ENCODE results near the gene FAM118A.
"Not testable (repeated sequence)": the region's sequence is repeated elsewhere in the genome, so short reads cannot be mapped to it uniquely, and the experiment has no call there.

The FAM118A gene

GRCh38 chr22:45309422-45310227, at the start of gene FAM118A:
Gene FAM118A, plus strand, starts transcription at chr22:45309934. Its CDS starts 12,446 bp downstream, at chr22:45322380.
- DNase-seq (ENCODE audit: low read depth in 3 of 3, low spot score in 1 of 3), result peak; percentile 89 to 99 (median 99)

GRCh38 chr22:45260395-45260759, 49.4 kb upstream of the FAM118A start:
- not testable (repeated sequence) for DNase-seq (ENCODE audit: low read depth in 3 of 3, low spot score in 1 of 3)

- DNase-seq (ENCODE audit: low read depth in 3 of 3, low spot score in 1 of 3), result no peak
Observed at GRCh38 chr22:45261407-45262088, 48.2 kb upstream of the FAM118A start.

- DNase-seq (ENCODE audit: low read depth in 3 of 3, low spot score in 1 of 3), result no peak
Observed at GRCh38 chr22:45262195-45262930, 47.4 kb upstream of the FAM118A start.

- no peak for DNase-seq (ENCODE audit: low read depth in 3 of 3, low spot score in 1 of 3)
Observed at GRCh38 chr22:45262931-45263462, 46.7 kb upstream of the FAM118A start.

GRCh38 chr22:45263463-45264269, 46.1 kb upstream of the FAM118A start:
- no peak for DNase-seq (ENCODE audit: low read depth in 3 of 3, low spot score in 1 of 3)

- no peak for DNase-seq (ENCODE audit: low read depth in 3 of 3, low spot score in 1 of 3)
Observed at GRCh38 chr22:45265535-45265934, 44.2 kb upstream of the FAM118A start.

- DNase-seq (ENCODE audit: low read depth in 3 of 3, low spot score in 1 of 3), result no peak
Observed at GRCh38 chr22:45268167-45268957, 41.4 kb upstream of the FAM118A start.

- DNase-seq (ENCODE audit: low read depth in 3 of 3, low spot score in 1 of 3), result peak; percentile 77 to 89 (median 89)
Observed at GRCh38 chr22:45268958-45269844, 40.5 kb upstream of the FAM118A start.

- DNase-seq (ENCODE audit: low read depth in 3 of 3, low spot score in 1 of 3), result no peak
Observed at GRCh38 chr22:45270095-45271020, 39.4 kb upstream of the FAM118A start.

GRCh38 chr22:45271667-45272201, 38.0 kb upstream of the FAM118A start:
- DNase-seq (ENCODE audit: low read depth in 3 of 3, low spot score in 1 of 3), result no peak

- DNase-seq (ENCODE audit: low read depth in 3 of 3, low spot score in 1 of 3), result no peak
Observed at GRCh38 chr22:45272498-45272897, 37.2 kb upstream of the FAM118A start.

GRCh38 chr22:45273452-45274075, 36.2 kb upstream of the FAM118A start:
- DNase-seq (ENCODE audit: low read depth in 3 of 3, low spot score in 1 of 3), result no peak

GRCh38 chr22:45276507-45277105, 33.1 kb upstream of the FAM118A start:
- no peak for DNase-seq (ENCODE audit: low read depth in 3 of 3, low spot score in 1 of 3)

GRCh38 chr22:45277720-45278119, 32.0 kb upstream of the FAM118A start:
- not testable (repeated sequence) for DNase-seq (ENCODE audit: low read depth in 3 of 3, low spot score in 1 of 3)

GRCh38 chr22:45278125-45278524, 31.6 kb upstream of the FAM118A start:
- no peak for DNase-seq (ENCODE audit: low read depth in 3 of 3, low spot score in 1 of 3)

GRCh38 chr22:45280587-45280980, 29.1 kb upstream of the FAM118A start:
- DNase-seq (ENCODE audit: low read depth in 3 of 3, low spot score in 1 of 3), result no peak
